HG02943 (cell line): ENCODE data around the gene ASIC2.

Experiments used
- ATAC-seq: cut with Tn5 transposase; IDR thresholded peaks from one replicate; pipeline ENCODE4 v1.9.1; 2021; ENCODE audit warnings: mild to moderate bottlenecking, low read depth, moderate library complexity; ENCODE audit not compliant: unreplicated experiment

The ASIC2 gene

DNA sequence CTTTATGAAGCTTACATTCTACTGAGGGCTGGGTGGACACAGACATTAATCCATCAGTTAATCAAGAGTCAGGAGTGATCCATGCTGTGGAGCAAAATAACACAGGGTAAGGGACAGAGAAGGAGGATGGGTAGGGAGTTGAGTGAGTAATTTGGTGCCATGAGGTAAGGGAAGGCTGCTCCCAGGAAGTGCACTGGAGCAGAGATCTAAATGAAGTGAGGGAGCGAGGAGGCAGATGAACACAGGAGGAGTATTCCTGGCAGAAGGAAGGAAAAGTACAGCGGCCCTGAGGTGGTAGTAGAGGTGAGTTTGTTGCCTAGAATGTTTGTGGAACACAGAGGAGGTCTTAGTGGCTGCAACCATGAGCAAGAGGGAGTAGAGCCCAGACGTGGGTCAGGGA is 34.8 kb downstream of the ASIC2 start:
- no peak for ATAC-seq

DNA sequence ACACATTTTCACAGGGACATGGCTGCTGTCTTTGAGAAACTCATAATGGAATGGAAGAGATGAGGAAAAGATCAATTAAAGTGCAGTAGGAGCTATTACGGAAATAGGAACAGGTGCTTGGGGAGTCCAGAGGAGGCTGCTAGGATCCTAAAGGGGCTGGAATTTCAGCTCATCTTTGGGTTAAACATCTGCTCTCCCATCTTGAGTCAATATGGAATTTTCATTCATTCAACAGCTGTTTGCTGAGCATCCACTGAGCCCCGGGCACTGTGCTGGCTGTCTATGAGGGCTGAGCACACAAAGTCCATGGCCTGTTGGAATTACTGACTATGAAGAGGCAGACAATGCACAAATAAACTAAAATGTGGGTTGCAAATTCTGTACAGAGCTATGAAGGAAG is 47.9 kb downstream of the ASIC2 start:
- ATAC-seq, result no peak

DNA sequence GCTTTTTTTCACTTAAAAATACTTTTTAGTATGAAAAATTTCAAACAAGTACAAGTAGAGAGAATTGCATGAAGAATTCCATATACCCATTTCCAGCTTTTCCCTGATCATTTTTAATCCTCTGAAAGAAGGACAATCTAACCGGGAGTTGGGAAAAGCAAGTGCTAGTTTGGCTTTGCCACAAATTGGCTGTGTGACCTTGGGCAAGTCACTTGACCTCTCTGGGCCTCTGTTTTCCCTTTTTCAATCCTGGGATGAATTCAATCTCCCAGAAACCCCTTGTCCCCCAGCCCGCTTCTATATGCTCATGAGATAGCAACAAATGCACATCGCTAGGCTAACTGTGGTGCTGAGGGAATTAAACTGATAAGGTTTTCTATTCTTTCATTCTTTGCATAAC is 49.4 kb downstream of the ASIC2 start:
- no peak for ATAC-seq

DNA sequence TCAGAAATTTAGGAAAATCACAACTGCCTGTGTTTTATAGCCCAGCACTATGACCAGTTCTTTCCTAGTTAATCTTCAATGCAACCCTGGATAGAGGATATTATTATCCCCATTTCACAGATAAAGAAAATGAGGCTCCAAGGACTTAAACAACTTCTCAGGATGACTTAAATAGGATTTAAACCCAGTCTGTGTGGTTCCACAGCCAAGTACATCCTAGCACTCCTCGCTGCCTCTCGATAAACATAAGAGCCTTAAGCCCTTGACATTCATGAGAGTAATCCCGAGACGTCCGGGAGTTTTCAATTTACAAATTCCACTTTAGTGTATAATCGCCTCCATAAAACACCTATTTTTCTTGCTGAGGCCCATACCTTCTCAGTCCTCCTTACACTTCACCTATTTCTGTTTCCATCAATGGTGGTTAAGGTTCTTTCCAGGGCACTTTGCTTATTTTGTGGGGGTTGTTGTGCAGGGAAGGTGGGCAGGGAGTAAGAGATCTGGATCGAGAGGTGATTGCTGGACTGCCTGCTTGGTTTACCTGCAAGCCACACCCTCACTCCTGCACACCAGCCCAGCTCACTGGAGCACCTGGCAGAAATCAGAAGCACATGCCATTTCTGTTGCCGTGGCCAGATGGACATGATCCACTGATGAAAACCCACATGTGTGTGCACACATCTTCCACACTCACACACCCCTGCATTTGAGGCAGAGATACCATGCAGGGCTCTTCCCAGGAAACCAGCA is 50.5 kb downstream of the ASIC2 start:
- no peak for ATAC-seq

DNA sequence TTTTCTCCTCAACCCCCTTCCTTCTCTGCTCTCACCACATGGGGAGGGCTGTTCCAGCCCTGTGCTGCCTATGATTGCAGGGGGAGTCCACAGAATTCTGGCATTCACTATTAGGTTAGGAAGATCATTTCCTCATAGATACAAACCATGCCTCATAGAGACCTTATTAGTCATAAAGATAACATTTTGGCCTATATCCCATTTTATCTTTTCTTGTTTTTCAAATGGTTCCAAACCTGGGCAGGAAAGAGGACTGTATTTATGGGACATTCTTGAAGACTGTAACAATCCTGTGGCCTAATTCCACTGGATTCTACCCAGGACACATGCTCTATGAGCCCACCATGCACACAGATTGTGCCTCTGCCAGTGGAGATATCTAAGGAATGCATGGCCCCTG is 51.7 kb downstream of the ASIC2 start:
- no peak for ATAC-seq

DNA sequence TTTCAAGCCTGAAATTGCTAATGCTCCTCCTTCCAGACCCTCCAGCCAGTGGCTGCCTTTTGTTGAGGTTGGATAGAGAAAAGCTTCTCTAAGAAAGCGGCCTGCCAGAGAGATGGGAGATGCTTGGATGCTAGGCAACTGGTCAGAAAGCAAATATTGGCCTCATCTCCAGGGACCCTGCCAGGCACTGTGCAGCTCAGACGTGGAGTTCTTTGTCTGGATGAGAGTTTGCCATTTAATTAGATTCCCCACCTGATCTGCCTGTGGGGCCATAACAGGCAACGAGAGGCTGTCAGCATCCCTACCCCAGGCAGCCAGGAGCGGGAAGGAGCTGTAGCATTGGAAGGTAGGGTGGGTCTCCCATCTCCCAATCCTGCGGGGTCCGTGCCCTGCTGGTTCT is 52.7 kb downstream of the ASIC2 start:
- ATAC-seq, result no peak

DNA sequence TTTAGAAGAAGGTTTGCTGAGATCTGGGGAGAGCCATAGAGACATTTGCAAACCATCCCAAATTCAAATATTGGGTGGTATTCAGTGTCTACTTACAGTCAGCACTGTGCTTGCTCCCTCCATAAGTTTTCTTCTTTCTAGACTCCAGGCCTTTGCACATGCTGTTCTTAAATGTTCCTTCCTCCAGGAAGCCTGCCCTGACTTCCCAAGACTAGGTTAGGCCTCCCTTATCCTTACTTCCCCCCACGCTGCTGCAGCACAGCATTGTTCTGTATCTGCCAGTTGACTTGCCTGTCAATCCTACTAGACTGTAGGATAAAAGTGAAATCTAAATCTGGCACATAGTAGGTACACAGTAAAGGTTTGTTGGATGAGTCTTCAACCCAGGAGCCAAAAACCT is 53.4 kb downstream of the ASIC2 start:
- ATAC-seq, result no peak

DNA sequence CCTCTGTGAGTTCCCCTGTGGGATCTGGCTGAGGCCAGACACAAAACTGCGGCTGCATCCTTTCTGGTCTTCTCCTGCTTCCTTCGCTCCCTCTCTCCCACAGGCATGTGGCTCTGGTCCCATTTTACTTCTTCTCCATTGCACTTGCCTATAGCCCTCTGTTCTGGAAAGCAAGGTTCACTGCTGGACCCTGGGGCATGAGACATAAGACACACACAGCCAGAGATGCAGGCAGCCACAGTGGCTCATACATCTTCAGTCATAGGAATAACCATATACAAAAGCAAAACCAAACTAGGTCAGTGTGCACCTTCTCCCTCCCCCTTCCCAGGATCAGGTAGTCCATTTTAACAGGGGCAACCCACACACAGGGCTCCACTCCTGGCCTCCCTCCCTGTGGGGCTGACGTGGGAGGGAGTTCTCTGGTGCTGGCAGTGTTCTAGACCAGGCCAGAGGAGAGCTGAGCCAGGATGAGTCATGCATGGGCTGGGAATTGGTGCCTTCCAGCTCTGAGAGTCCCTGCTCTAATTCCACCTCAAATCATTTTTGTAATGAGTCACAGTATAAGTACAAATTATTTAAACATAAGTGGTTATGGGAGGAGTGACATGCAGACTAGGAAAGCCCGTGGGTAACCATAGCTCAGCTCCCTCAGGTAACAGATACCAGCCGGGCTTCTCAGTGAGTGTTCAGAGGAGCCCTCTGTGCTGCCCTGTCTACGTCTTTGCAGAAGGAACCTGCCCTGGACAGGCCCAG is 58.0 kb downstream of the ASIC2 start:
- ATAC-seq, result no peak

DNA sequence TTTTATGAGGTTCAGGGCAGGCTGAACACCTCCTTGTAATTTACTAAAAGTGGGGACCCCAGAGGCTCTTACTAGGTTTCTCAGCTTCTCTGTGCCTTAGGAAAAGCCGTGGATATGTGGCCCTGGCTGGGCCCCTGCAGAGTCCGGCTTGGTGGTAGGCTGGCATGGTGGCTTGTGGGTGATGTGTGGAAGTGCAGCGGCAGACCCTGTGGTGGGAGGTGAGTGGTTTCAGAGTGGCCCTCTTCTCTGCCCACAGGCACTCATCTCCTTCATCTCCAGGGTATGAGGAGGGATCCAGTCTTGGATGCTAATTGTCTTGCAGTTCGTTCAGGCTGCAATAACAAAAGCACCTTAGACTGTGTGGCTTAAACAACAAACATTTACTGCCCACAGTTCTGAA is 58.9 kb downstream of the ASIC2 start:
- no peak for ATAC-seq

DNA sequence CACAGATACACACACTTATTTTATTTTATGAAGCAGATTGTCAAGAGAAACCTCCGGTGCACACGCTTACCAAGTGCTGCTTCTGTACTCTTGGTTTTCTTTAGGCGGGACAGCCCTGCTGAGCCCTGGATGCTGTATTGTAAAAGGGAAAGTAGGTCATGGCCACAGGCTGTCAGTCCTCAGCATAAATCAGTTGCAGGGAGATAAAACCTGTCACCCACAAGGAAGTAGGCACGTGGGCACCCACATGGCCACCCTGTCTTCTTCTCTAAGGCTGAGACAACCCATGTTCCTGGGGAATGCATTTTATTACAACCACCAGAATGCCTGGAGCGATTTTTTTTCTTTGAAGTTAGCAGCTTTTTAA is 59.3 kb downstream of the ASIC2 start:
- ATAC-seq, result no peak

DNA sequence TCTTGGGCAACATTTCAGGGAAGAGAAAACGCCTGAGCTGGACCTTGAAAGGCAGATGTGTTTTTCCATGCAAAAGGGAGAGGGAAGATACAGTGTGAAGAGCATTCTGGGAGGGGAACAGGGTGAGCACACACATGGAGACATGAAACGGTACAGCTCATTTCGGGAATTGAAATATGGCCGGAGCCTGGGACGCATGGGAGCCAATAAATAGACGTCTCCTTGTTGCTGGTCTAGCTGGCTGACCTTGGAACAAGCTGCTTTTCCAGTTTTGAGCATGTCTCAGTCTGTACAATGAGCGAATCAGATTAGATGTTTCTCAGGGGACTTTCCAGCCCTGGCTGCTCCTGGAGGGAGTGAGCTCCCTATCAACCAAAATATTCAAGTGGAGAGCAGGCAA is 63.6 kb downstream of the ASIC2 start:
- no peak for ATAC-seq

DNA sequence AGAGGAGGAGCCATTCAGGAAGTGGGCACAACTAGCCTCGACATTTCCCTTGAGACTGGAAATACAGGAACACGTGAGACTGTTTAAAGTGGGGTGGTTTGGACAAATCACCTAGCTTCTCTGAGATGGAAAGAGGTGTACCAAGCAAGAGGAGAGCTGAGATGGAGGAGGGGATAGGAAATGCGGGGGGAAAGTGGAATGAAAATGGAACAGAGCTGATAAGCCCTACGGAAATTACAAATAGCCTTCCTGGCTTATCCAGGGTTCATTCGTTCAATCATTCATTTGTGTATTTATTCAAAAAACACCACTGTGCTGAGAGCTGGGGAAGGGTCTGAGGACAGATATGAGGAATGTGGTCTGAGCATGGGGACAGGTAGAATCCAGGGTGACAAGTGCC is 64.1 kb downstream of the ASIC2 start:
- ATAC-seq, result no peak

DNA sequence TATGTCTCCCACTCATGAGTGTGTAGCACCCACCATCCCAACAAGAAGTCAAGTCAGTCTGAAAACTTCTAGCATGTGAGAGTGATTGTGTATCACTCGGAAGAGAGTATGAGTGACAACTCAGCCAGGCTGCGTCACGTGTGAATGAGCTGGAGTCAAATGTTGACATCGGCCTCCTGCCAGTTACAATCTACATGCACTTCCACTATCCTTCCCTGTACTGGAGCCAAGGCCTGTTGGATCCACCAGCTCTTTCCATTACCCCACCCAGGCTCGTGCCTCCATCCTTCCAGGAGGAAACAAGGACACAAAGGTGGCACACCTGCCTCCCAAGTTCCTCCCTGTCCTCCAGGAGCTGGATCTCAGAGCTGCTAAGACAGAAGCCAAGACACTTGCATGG is 64.5 kb downstream of the ASIC2 start:
- no peak for ATAC-seq

DNA sequence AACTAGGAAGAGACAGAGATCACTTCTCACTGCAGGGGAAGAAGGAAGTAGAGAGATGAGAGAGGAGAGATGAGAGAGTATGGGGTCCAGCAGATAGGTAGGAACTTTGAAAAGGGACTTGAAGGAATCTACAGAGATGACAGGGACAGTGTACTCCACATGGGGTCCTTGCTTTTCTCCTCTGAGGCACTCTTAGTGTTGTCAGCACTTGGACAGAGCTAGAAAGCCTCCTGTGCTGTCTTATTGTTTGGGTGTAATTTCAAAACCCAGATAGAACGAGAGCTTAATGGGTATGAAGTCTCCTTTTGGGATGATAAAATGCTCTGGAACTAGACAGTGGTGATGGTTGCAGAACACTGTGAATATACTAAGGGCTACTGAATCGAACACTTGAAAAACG is 65.2 kb downstream of the ASIC2 start:
- no peak for ATAC-seq

DNA sequence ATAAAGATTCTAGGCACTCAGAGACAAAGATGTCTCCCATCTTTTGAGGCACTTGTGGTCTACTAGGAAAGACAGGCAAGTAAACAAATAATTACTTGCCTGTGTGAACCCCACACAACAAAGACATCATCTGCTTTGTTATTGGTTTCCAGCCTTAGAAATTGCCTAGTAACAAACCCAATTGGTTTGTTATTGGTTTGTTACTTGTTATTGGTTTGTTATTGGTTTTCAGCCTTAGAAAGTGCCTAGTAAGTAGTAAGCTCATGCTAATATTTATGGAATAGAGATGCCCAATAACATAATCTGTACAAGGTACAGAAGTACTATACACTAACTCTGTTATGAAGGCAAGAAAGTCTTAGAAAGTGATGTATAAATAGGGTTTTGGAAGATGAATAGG is 67.1 kb downstream of the ASIC2 start:
- no peak for ATAC-seq

DNA sequence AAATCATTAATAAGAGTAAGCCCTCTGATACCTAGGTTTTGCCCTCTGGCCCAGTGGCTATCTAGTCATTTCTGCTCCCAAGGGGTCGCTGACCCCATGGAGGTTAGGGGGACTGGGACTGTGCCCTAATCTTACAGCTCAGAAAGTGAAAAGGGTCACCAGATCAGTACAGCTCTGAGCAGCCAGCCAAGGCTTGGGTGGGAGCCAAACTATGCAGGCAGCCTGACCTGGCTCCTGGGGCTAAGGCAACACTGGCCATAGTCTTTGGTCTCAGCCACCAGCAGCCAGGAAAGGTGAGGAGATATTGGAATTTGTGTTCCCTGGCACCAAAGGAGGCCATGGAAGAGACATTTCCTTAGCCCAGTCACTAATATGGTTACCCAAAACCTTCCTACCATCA is 67.6 kb downstream of the ASIC2 start:
- no peak for ATAC-seq

DNA sequence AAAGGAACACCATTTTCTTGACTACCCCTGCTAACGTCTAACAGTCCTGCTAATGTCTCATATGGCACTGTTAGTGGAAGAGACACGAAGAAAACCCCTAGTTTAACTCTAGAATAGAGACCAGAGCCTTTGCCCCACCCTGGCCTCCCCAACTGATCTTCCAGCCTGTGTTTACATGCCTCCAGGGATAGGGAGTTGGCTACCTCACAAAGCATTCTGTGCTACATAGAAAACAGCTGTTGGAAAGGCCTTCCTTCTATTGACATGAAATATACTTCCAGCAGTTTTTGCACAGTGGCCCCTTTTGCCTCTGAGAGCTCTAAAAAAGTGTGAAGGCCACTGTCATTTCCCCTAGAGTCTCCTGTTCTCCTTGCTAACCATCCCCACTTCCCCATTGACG is 73.1 kb downstream of the ASIC2 start:
- no peak for ATAC-seq

DNA sequence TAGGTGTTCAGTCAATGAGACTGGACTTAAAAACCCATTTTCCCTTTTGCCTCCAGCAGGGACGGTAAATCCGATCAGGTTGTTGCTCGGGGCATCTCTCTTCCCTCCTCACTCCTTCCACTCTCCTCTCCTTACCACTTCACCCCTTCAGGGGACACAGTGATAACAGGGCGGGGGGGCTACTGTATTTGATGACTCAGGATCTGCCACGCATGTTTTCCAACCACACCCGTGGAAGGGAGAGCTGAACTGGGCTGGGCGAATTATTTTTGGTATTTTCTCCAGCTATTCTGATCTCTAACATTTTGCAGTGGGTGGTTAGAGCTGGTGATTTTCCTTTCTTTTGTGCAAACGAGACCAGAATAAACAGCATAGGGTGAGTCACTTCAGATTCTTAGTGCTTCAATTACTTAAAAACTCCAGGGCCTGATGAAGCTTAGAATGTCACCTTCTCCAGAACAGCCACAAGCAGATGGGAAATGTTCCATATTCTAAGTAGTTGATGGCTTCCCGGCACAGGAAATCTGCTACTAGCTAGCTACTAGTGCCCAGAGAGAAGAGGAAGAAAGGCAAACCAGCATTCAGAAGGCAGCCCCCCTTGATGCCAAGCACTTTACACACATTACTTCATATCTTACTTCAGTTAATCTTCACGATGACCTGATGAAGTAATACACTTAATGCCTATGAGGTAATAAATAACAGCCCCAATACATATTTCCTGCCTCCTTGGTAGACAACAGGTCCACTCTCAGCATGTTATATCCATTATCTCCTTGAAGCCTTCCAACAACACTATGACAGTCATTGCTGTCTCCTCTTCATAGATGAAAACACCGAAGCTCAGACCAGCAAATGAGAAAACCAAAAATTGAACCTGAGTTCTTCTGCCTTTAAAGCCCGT is 74.1 kb downstream of the ASIC2 start:
- ATAC-seq, result no peak

DNA sequence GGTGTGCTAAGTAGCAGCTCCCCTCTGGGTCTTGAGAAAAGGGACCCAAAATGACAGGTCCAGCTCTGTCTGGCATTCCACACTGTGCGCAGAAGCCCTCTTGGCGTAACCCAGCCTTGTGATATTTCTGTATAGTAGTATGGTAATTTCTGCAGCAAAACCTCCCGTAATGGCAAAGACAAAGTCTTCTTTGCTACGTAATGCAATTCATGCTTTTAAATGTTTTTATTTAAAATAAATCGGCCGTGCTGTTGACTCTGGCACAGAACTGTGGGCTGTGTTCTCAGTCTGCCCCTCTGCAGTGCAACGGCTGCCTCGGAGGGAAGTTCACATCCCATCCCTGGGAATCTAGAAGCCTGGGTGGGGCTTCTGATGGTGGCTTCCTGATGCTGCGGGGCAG is 75.2 kb downstream of the ASIC2 start:
- no peak for ATAC-seq

DNA sequence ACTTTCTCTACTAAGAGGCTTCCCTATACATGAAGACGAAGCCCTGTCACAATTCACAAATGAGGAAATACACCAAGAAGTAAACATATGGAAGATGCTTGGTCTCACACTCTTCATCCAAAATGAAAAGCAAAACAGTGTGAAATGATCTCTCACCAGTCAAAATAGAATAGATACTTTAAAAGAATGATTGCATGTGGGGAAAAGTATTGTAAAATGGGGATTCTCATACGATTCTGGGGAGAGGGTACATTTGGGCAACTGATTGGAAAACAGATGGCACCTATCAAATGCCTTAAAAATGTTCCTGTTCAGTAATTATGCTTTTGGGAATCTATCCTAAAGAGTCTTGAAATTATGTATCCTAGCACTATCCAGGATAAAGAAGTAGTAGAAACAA is 78.1 kb downstream of the ASIC2 start:
- ATAC-seq, result no peak

DNA sequence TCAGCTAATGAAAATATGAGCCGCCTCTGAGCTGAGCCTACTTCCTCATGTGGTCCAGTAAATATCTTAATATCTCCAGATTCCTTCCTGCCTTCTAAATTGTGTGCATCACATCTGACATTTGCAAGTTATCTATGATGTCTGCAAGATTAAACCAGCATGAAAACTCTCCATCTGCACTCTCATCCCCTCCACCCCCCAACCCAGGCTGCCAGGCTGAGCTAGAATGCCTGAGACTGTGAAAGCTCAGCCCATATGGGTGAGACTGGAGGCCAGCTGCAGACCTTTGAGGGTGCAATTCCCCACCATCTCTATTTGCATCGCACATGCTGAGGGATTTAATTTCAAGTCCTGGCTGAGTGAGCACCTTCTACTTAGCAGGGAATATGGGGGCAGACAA is 82.8 kb downstream of the ASIC2 start:
- no peak for ATAC-seq
